ENCODE data around the gene MAP2K2.

MAP2K2 gene

DNA sequence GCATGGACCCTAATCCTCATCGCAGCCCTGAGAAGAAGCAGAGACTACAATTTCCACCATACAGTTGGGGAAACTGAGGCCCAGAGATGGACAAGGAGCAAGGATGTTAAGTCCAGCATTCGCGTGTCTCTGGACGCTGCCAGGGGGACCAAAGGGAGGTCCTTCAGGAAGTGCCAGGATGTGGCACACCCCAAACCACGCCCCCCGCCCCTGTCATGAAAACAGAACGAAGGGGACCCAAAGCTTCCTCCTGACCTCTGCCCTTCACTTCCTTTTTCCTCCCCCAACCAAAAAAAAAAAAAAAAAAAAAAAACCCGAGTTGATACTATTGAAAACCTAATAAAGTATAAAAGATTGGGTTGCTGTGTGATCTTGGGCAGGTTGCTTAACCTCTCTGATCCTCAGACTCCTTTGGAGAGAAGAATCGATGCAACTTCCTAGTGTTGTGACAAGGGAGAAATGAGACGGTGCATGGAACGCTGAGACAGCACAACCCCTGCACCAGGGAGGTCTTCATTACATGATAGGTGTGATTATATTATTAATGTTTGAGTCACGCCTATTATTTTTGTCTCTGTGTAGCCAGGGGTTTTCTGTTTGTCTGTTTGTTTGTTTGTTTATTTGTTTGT lies 54.5 kb downstream of the MAP2K2 start:
- ChIA-PET POLR2A (no interaction called here), CTCF (no interaction called here)
- Histone ChIP-seq H3K4me3 (ENCODE audit: low read depth, low read length) (no peak overlapping the region), H3K9me3 (ENCODE audit: control insufficient read depth, insufficient read depth, low read depth, low read length) (no peaks in the 10 kb centered on the region), H3K4me1 (ENCODE audit: control insufficient read depth, insufficient read depth, low read length) (no peaks in the 10 kb centered on the region; the same call in 1 of the 2 replicates), H3K36me3 (ENCODE audit: control insufficient read depth in 2 of 2, insufficient read depth in 1 of 2, low read length in 2 of 2) (no peaks in the 10 kb centered on the region), H3K27ac (ENCODE audit: extremely low read depth, low read depth, low read length) (no peak overlapping the region)
- peak; percentile 88; the same call in 1 of the 2 replicates for TF ChIP-seq ZNF768 (tag by site-specific recombination; IDR thresholded peaks at IDR 0.05)
- 0 out of 2 replicates have a peak, but pooled peaks have one; percentile 22 for TF ChIP-seq KLF8 (tag by site-specific recombination; IDR thresholded peaks at IDR 0.05)
- no peak for TF ChIP-seq ZEB2 (tag by site-specific recombination; IDR thresholded peaks at IDR 0.05)

GRCh38 chr19:4068047-4068966 lies 55.6 kb downstream of the MAP2K2 start:
- Histone ChIP-seq H3K27ac (ENCODE audit: extremely low read depth, low read depth, low read length) (no peak overlapping the region), H3K4me3 (ENCODE audit: low read depth, low read length) (no peak overlapping the region), H3K9me3 (ENCODE audit: control insufficient read depth, insufficient read depth, low read depth, low read length) (no peaks in the 10 kb centered on the region), H3K4me1 (ENCODE audit: control insufficient read depth, insufficient read depth, low read length) (no peaks in the 10 kb centered on the region; the same call in 1 of the 2 replicates), H3K36me3 (ENCODE audit: control insufficient read depth in 2 of 2, insufficient read depth in 1 of 2, low read length in 2 of 2) (peaks cover 0 to 3% of the 10 kb centered on the region in 2 experiments; a peak in 1 of 3 replicates)
- CTCF ChIA-PET: interaction anchor here (0.6 kb wide), 1 partner anchor 576 kb away, joined by 4 read pairs; no protein-coding TSS in a partner anchor
- POLR2A ChIA-PET: no interaction called here
- no peak for TF ChIP-seq KLF9 (tag by site-specific recombination; IDR thresholded peaks at IDR 0.05; ENCODE audit: low read depth)
- no peak for TF ChIP-seq ZNF16 (tag by site-specific recombination; IDR thresholded peaks at IDR 0.05; ENCODE audit: low read depth)
- peak; percentile 99 for TF ChIP-seq ZNF335 (tag by site-specific recombination; conservative IDR thresholded peaks at IDR 0.05)
- TF ChIP-seq, protein P1, sequence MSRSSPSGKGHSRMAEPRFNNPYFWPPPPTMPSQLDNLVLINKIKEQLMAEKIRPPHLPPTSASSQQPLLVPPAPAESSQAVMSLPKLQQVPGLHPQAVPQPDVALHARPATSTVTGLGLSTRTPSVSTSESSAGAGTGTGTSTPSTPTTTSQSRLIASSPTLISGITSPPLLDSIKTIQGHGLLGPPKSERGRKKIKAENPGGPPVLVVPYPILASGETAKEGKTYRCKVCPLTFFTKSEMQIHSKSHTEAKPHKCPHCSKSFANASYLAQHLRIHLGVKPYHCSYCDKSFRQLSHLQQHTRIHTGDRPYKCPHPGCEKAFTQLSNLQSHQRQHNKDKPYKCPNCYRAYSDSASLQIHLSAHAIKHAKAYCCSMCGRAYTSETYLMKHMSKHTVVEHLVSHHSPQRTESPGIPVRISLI (tag by site-specific recombination; IDR thresholded peaks at IDR 0.05): peak; percentile 95
- TF ChIP-seq, protein P2, sequence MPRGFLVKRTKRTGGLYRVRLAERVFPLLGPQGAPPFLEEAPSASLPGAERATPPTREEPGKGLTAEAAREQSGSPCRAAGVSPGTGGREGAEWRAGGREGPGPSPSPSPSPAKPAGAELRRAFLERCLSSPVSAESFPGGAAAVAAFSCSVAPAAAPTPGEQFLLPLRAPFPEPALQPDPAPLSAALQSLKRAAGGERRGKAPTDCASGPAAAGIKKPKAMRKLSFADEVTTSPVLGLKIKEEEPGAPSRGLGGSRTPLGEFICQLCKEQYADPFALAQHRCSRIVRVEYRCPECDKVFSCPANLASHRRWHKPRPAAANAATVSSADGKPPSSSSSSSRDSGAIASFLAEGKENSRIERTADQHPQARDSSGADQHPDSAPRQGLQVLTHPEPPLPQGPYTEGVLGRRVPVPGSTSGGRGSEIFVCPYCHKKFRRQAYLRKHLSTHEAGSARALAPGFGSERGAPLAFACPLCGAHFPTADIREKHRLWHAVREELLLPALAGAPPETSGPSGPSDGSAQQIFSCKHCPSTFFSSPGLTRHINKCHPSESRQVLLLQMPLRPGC (tag by site-specific recombination; IDR thresholded peaks at IDR 0.05): no peak
- TF ChIP-seq ZNF112 (tag by site-specific recombination; IDR thresholded peaks at IDR 0.05): no peak
- TF ChIP-seq GLIS1 (tag by site-specific recombination; IDR thresholded peaks at IDR 0.05): peak; percentile 93
- no peak for TF ChIP-seq ZNF473 (tag by site-specific recombination; IDR thresholded peaks at IDR 0.05)
- TF ChIP-seq ZBTB20 (tag by site-specific recombination; IDR thresholded peaks at IDR 0.05): peak; percentile 58; the same call in 1 of the 2 replicates
- peak; percentile 66 for TF ChIP-seq IKZF3 (tag by site-specific recombination; IDR thresholded peaks at IDR 0.05)
- no peak for TF ChIP-seq ZNF169 (tag by site-specific recombination; IDR thresholded peaks at IDR 0.05)
- no peak for TF ChIP-seq ZNF639 (tag by site-specific recombination; IDR thresholded peaks at IDR 0.05)
- no peak for TF ChIP-seq ZNF510 (tag by site-specific recombination; IDR thresholded peaks at IDR 0.05; ENCODE audit: insufficient replicate concordance)
- no peak for TF ChIP-seq ZNF843 (tag by site-specific recombination; IDR thresholded peaks at IDR 0.05)
- no peak for TF ChIP-seq PRDM6 (tag by site-specific recombination; IDR thresholded peaks at IDR 0.05)
- peak; percentile 21; the same call in 1 of the 2 replicates for TF ChIP-seq ZNF76 (tag by site-specific recombination; IDR thresholded peaks at IDR 0.05; ENCODE audit: borderline replicate concordance, low read depth)
- TF ChIP-seq ZNF792 (tag by site-specific recombination; IDR thresholded peaks at IDR 0.05): no peak
- peak; percentile 52; the same call in 1 of the 2 replicates for TF ChIP-seq ZEB2 (tag by site-specific recombination; IDR thresholded peaks at IDR 0.05)
- no peak for TF ChIP-seq ZNF239 (tag by site-specific recombination; IDR thresholded peaks at IDR 0.05)
- no peak for TF ChIP-seq ZNF140 (tag by site-specific recombination; IDR thresholded peaks at IDR 0.05)
- TF ChIP-seq ZNF223 (tag by site-specific recombination; IDR thresholded peaks at IDR 0.05): no peak
- TF ChIP-seq ZBTB17 (tag by site-specific recombination; IDR thresholded peaks at IDR 0.05): peak; percentile 48
- 0 out of 2 replicates have a peak, but pooled peaks have one; percentile 21 for TF ChIP-seq ZNF600 (tag by site-specific recombination; IDR thresholded peaks at IDR 0.05)
- no peak for TF ChIP-seq ZFP37 (tag by site-specific recombination; IDR thresholded peaks at IDR 0.05)
- no peak for TF ChIP-seq ZNF623 (tag by site-specific recombination; IDR thresholded peaks at IDR 0.05)
- no peak for TF ChIP-seq ZNF624 (tag by site-specific recombination; IDR thresholded peaks at IDR 0.05)
- no peak for TF ChIP-seq ZNF610 (tag by site-specific recombination; IDR thresholded peaks at IDR 0.05; ENCODE audit: borderline replicate concordance)

Data from HEK293 (cell line).